Prostate gland (tissue), 2 donors: ENCODE measurements around the gene CACYBP. TPM values are rescaled to one million over a fixed set of nuclear protein-coding genes. Genes with fewer than 3 reads are reported as not detected.
"Not testable (repeated sequence)": the region's sequence is repeated elsewhere in the genome, so short reads cannot be mapped to it uniquely, and the experiment has no call there.

ENCODE experiments used
- DNase-seq: peaks from one replicate; pipeline ENCODE4 v3.0.0-alpha.2; 2019; ENCODE audit warnings: low spot score
- H3K27ac ChIP-seq, 2 donors: fragments of 200-600 bp; sonication (generic); 2 replicates each; pipeline ENCODE4 v1.5.1; 2017 to 2019
- H3K27me3 ChIP-seq: fragments of 200-600 bp; sonication (generic); replicated peaks from 2 replicates; pipeline ENCODE4 v1.5.1; 2019; ENCODE audit not compliant: insufficient read depth
- H3K36me3 ChIP-seq, 2 donors: fragments of 200-600 bp; sonication (generic); 1 replicate in 1 of 2; 2 replicates in 1 of 2; pipeline versions ENCODE4 v1.5.1 to v1.8.1; 2017 to 2019
- H3K4me1 ChIP-seq: fragments of 200-600 bp; sonication (generic); replicated peaks from 2 replicates; pipeline ENCODE4 v1.5.1; 2019
- H3K4me3 ChIP-seq, 2 donors: fragments of 200-600 bp; sonication (generic); 2 replicates each; pipeline ENCODE4 v1.5.1; 2017 to 2019
- H3K9me3 ChIP-seq: fragments of 200-600 bp; sonication (generic); 2 replicates; pipeline ENCODE4 v1.5.1; 2017
- CTCF ChIP-seq, 4 experiments: fragments of 200-600 bp in 2 of 4; fragments of 450-650 bp in 2 of 4; sonication (generic) in 2 of 4; IDR thresholded peaks; 1 replicate in 3 of 4; 2 replicates in 1 of 4; pipeline ENCODE4 v1.5.1; 2016 to 2019; ENCODE audit warnings: antibody characterized with exemption in 4 of 4, mild to moderate bottlenecking in 2 of 4, moderate library complexity in 2 of 4
- POLR2A ChIP-seq: fragments of 450-650 bp; IDR thresholded peaks from one replicate; pipeline ENCODE4 v1.6.1; 2016; ENCODE audit warnings: antibody characterized with exemption, mild to moderate bottlenecking
- POLR2AphosphoS5 ChIP-seq: sonication (generic); formaldehyde crosslinking; IDR thresholded peaks from one replicate; pipeline ENCODE4 v1.6.1; 2017; ENCODE audit warnings: antibody characterized with exemption
- WGBS: methylation state at CpG from one replicate; pipeline ENCODE4 v1.1.5; 2018; 5-methylcytosine and 5-hydroxymethylcytosine counted together
- intact Hi-C: fragments of 100-400 bp; cut with DNase I; formaldehyde crosslinking; loops from one replicate; pipeline ENCODE4 v1.14.2; 2022
- total RNA-seq, 2 donors: library from RNA; depleted of rRNA; stranded (reverse); fragments of >200 nt; gene quantifications; one replicate each; pipeline ENCODE4 v1.1.0, GENCODE V29; 2016

CACYBP gene
- total RNA-seq, 2 donors from 2014 or later, result 151 to 199 TPM

- Histone ChIP-seq H3K36me3 (peaks cover 8 to 9% of the 10 kb centered on the region in 2 donors), H3K27me3 (no peaks in the 10 kb centered on the region), H3K27ac (no peak overlapping the region), H3K4me1 (no peaks in the 10 kb centered on the region), H3K9me3 (no peaks in the 10 kb centered on the region), H3K4me3 (no peak overlapping the region)
- 91% methylated on average over 4 of the region's 4 CpGs for WGBS
- DNase-seq, result no peak
- intact Hi-C loops, result no loop called here
- TF ChIP-seq CTCF (IDR thresholded peaks at IDR 0.05) (no peak), POLR2AphosphoS5 (no peak), POLR2A (no peak)
Observed at GRCh38 chr1:175015243-175015642, 15.5 kb downstream of the CACYBP start.

GRCh38 chr1:175019524-175019923 is 19.8 kb downstream of the CACYBP start:
- H3K27me3 ChIP-seq, result no peaks in the 10 kb centered on the region
- no peak overlapping the region for H3K27ac ChIP-seq
- WGBS, result 90% methylated on average over 3 of the region's 3 CpGs
- intact Hi-C loops, result no loop called here
- TF ChIP-seq CTCF (IDR thresholded peaks at IDR 0.05), result no peak
- TF ChIP-seq POLR2A, result no peak
- TF ChIP-seq POLR2AphosphoS5, result no peak
- no peaks in the 10 kb centered on the region for H3K4me1 ChIP-seq
- H3K36me3 ChIP-seq, result peaks cover 0 to 9% of the 10 kb centered on the region in 2 donors
- H3K9me3 ChIP-seq, result no peaks in the 10 kb centered on the region
- no peak for DNase-seq
- H3K4me3 ChIP-seq, result no peak overlapping the region

- Histone ChIP-seq H3K4me1 (no peaks in the 10 kb centered on the region), H3K4me3 (peak within 1 kb of the TSS; percentile 68 to 69), H3K27ac (peak within 1 kb of the TSS; percentile 71 to 78), H3K9me3 (no peaks in the 10 kb centered on the region), H3K27me3 (no peaks in the 10 kb centered on the region), H3K36me3 (peaks cover 0 to 2% of the 10 kb centered on the region in 2 donors)
- 3% methylated on average over 42 of the region's 42 CpGs for WGBS
- TF ChIP-seq POLR2A (peak; percentile 83), POLR2AphosphoS5 (peak; percentile 98), CTCF (IDR thresholded peaks at IDR 0.05) (no peak)
- intact Hi-C loops, result loop anchor here (5.0 kb wide), 1 partner anchor 109 kb away; no protein-coding TSS in a partner anchor
- peak; percentile 96 for DNase-seq
Observed at GRCh38 chr1:175023043-175023921, 23.5 kb downstream of the CACYBP start, which contains the start of gene MRPS14. MRPS14 (minus strand) TSS chr1:175023425; CDS start chr1:175023408, 17 bp downstream.

- 93% methylated on average over 2 of the region's 2 CpGs for WGBS
- peak overlapping the region; percentile 68 to 69 for H3K4me3 ChIP-seq
Observed at GRCh38 chr1:175023922-175024242, 24.1 kb downstream of the CACYBP start.

GRCh38 chr1:175024773-175025172 is 25.0 kb downstream of the CACYBP start:
- Histone ChIP-seq H3K36me3 (no peaks in the 10 kb centered on the region), H3K4me3 (no peak overlapping the region), H3K27me3 (no peaks in the 10 kb centered on the region), H3K9me3 (no peaks in the 10 kb centered on the region), H3K4me1 (no peaks in the 10 kb centered on the region), H3K27ac (no peak overlapping the region)
- WGBS, result 97% methylated on average over 2 of the region's 2 CpGs
- TF ChIP-seq POLR2A (no peak), POLR2AphosphoS5 (no peak), CTCF (IDR thresholded peaks at IDR 0.05) (no peak)
- DNase-seq, result no peak
- intact Hi-C loops, result loop anchor here (5.0 kb wide), 1 partner anchor 108 kb away; no protein-coding TSS in a partner anchor

More at GRCh38 chr1:175023922-175024242, 24.1 kb downstream of the CACYBP start:
- not testable (repeated sequence) for H3K9me3 ChIP-seq, H3K4me1 ChIP-seq, H3K27me3 ChIP-seq, H3K36me3 ChIP-seq, DNase-seq
- H3K27ac ChIP-seq, result peak overlapping the region; percentile 71 to 78
- intact Hi-C loops, result loop anchor here (5.0 kb wide), 1 partner anchor 108 kb away; no protein-coding TSS in a partner anchor
